HL-60 (cell line): ENCODE results near the gene LCTL.

Source experiments
- DNase-seq, 2 experiments: peaks; one replicate each; pipeline ENCODE4 v3.0.0-alpha.2; 2010 to 2020; ENCODE audit warnings: low read depth in 1 of 2, low spot score in 1 of 2
- H3K27ac ChIP-seq: fragments of 250-450 bp; sonication (Bioruptor Pico); replicated peaks from 2 replicates; pipeline ENCODE4 v1.5.1; 2020; ENCODE audit warnings: mild to moderate bottlenecking, moderate library complexity
- H3K27me3 ChIP-seq: fragments of 250-450 bp; sonication (Bioruptor Pico); 2 replicates; pipeline ENCODE4 v1.5.1; 2021; ENCODE audit warnings: mild to moderate bottlenecking, moderate library complexity; ENCODE audit not compliant: insufficient read depth, poor library complexity, severe bottlenecking
- H3K4me3 ChIP-seq: replicated peaks from 2 replicates; pipeline ENCODE4 v1.5.1; 2011; ENCODE audit warnings: mild to moderate bottlenecking, control low read depth, low read length; ENCODE audit not compliant: insufficient read depth
- GABPA ChIP-seq: IDR thresholded peaks from 2 replicates; pipeline ENCODE4 v1.6.1; 2012; ENCODE audit warnings: low read depth
- POLR2AphosphoS5 ChIP-seq: IDR thresholded peaks from 2 replicates; pipeline ENCODE4 v1.6.1; 2012; ENCODE audit warnings: low read depth
- SPI1 ChIP-seq: IDR thresholded peaks from 2 replicates; pipeline ENCODE4 v1.6.1; 2012; ENCODE audit warnings: low read depth, mild to moderate bottlenecking, borderline replicate concordance
- TF ChIP-seq, protein P1 (sequence below): IDR thresholded peaks from 2 replicates; pipeline ENCODE4 v1.6.1; 2012; ENCODE audit warnings: low read depth; ENCODE audit not compliant: insufficient replicate concordance
- TF ChIP-seq, protein P2 (sequence below): IDR thresholded peaks from one replicate; pipeline ENCODE4 v1.5.1; 2011; ENCODE audit warnings: low read length, control low read depth, inconsistent platforms; ENCODE audit not compliant: insufficient read depth

Gene LCTL

DNA sequence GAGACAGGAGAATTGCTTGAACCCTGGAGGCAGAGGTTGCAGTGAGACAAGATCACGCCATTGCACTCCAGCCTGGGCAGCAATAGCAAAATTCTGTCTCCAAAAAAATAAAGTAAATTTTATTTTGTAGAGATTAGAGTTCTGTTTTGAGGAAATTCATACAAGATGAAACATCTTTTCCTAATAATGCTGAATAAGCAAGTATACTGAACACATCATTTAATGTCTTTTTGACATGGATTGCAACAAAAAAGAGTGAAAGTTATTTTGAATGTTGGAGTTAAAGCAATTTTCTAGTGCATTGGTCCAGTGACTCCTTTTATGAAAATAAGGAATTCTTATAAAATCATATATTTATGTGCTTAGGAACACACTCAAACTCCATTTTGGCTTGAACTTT, 20.5 kb downstream of the LCTL start:
- Histone ChIP-seq H3K4me3 (no peak overlapping the region), H3K27me3 (no peaks in the 10 kb centered on the region), H3K27ac (no peak overlapping the region)
- DNase-seq = no peak
- TF ChIP-seq, protein P1, sequence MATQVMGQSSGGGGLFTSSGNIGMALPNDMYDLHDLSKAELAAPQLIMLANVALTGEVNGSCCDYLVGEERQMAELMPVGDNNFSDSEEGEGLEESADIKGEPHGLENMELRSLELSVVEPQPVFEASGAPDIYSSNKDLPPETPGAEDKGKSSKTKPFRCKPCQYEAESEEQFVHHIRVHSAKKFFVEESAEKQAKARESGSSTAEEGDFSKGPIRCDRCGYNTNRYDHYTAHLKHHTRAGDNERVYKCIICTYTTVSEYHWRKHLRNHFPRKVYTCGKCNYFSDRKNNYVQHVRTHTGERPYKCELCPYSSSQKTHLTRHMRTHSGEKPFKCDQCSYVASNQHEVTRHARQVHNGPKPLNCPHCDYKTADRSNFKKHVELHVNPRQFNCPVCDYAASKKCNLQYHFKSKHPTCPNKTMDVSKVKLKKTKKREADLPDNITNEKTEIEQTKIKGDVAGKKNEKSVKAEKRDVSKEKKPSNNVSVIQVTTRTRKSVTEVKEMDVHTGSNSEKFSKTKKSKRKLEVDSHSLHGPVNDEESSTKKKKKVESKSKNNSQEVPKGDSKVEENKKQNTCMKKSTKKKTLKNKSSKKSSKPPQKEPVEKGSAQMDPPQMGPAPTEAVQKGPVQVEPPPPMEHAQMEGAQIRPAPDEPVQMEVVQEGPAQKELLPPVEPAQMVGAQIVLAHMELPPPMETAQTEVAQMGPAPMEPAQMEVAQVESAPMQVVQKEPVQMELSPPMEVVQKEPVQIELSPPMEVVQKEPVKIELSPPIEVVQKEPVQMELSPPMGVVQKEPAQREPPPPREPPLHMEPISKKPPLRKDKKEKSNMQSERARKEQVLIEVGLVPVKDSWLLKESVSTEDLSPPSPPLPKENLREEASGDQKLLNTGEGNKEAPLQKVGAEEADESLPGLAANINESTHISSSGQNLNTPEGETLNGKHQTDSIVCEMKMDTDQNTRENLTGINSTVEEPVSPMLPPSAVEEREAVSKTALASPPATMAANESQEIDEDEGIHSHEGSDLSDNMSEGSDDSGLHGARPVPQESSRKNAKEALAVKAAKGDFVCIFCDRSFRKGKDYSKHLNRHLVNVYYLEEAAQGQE = no peak
- TF ChIP-seq GABPA = no peak
- TF ChIP-seq SPI1 = no peak

DNA sequence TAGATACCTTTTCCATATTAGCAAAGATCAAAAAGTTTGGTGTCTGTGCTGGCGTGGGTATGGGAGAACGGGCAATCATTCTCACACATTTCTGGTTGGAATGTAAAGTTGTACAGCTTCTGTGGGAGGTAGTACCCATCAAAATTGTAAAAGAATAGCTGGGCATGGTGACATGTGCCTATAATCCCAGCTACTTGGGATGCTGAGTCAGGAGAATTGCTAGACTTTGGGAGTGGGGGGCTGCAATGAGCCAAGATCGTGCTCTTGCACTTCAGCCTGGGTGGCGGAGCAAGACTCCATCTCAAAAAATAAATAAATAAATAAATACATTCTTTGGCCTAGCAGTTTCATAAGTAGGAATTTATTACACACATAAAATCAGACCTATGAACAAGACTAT, 22.9 kb downstream of the LCTL start:
- no peak for DNase-seq
- H3K27me3 ChIP-seq = no peaks in the 10 kb centered on the region
- TF ChIP-seq, protein P2, sequence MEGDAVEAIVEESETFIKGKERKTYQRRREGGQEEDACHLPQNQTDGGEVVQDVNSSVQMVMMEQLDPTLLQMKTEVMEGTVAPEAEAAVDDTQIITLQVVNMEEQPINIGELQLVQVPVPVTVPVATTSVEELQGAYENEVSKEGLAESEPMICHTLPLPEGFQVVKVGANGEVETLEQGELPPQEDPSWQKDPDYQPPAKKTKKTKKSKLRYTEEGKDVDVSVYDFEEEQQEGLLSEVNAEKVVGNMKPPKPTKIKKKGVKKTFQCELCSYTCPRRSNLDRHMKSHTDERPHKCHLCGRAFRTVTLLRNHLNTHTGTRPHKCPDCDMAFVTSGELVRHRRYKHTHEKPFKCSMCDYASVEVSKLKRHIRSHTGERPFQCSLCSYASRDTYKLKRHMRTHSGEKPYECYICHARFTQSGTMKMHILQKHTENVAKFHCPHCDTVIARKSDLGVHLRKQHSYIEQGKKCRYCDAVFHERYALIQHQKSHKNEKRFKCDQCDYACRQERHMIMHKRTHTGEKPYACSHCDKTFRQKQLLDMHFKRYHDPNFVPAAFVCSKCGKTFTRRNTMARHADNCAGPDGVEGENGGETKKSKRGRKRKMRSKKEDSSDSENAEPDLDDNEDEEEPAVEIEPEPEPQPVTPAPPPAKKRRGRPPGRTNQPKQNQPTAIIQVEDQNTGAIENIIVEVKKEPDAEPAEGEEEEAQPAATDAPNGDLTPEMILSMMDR = no peak
- no peak for TF ChIP-seq GABPA
- TF ChIP-seq, protein P1 = no peak
- TF ChIP-seq SPI1 = no peak
- no peak for TF ChIP-seq POLR2AphosphoS5
- H3K4me3 ChIP-seq = no peak overlapping the region
- no peak overlapping the region for H3K27ac ChIP-seq

GRCh38 chr15:66535056-66535455, 30.7 kb downstream of the LCTL start:
- TF ChIP-seq SPI1 (no peak), POLR2AphosphoS5 (no peak), GABPA (no peak)
- TF ChIP-seq, protein P2 = no peak
- TF ChIP-seq, protein P1 = no peak
- Histone ChIP-seq H3K27ac (no peak overlapping the region), H3K27me3 (no peaks in the 10 kb centered on the region), H3K4me3 (no peak overlapping the region)
- DNase-seq = no peak
